NCI-H1930 (cell line): Measurements from ENCODE around the gene ZRSR2.
"Not testable (repeated sequence)": the region's sequence is repeated elsewhere in the genome, so short reads cannot be mapped to it uniquely, and the experiment has no call there.

Experiments
- DNase-seq, 2 experiments: peaks; one replicate each; lab custom pipeline; 2025; lab: John Stamatoyannopoulos, UW

Gene ZRSR2

DNA sequence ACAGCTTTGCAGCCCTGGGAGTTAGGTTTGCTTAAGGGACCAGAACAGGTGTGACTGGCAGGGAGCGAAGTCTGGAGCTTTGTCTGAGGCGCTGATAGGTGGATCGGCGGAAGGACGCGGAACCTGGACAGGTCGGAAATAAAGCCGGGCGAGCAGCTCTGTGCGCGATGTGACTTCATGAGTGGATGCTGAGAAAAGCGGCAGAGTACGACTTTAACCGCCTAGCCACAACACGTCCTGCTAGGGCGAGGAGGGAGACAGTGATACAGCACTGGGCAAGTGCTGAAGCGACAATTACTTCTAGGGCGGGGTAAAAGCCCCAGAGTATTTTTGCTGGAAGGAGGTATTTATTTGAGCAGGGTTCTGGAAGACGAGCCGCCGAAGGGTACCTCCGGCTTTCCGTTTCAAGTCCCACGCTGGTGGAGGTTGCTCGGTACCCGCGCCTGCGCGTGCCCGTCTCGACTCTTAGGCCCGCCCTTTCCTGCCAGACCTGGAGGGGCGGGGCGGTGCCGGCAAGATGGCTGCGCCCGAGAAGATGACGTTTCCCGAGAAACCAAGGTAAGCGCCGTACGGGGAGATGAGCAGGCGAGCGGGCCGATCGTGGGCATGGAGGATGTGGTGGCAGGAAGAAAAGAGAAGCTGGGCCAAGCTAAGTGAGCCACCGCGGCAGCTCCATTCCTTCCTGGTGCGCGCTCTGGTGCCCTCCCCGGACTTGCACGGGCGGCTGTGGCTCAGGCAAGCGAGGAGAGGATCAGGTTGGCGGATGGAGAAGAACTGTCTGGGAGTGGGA lies at the start of gene ZRSR2:
Gene ZRSR2, plus strand, starts transcription at position 506 of the 790 bp plus-strand sequence. Its CDS starts 12 bp downstream, at position 518.
- peak; percentile 51 to 70 for DNase-seq

GRCh38 chrX:15744181-15744867 lies 46.0 kb upstream of the ZRSR2 start:
- no peak for DNase-seq

DNA sequence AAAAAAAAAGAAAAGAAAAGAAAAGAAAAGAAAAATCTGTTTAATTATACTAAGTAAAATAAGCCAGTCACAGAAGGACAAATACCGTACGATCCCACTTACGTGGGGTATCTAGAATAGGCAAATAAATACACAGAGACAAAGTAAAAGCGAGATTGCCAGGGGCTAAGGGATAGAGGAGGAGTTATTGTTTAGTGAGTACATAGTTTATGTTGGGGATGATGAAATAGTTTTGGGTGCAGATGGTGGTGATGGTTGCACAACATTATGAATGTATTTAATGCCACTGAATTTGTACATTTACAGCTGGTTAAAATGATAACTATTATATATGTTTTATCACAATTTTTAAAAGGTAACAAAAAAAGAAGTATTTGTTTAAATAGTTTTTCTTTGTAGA lies 45.1 kb upstream of the ZRSR2 start:
- DNase-seq = no peak

DNA sequence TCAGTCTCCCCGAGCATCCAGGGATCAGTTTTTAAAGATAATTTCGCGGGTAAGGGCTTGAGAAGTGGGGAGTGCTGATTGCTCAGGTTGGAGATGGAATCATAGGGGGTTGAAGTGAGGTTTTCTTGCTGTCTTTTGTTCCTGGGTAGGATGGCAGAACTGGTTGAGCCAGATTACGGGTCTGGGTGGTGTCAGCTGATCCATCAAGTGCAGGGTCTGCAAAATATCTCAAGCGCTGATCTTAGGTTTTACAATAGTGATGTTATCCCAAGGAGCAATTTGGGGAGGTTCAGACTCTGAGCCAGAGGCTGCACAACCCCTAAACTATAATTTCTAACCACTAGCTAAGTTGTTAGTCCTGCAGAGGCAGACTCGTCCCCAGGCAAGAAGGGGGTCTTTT lies 43.6 kb upstream of the ZRSR2 start:
- DNase-seq = not testable (repeated sequence)

DNA sequence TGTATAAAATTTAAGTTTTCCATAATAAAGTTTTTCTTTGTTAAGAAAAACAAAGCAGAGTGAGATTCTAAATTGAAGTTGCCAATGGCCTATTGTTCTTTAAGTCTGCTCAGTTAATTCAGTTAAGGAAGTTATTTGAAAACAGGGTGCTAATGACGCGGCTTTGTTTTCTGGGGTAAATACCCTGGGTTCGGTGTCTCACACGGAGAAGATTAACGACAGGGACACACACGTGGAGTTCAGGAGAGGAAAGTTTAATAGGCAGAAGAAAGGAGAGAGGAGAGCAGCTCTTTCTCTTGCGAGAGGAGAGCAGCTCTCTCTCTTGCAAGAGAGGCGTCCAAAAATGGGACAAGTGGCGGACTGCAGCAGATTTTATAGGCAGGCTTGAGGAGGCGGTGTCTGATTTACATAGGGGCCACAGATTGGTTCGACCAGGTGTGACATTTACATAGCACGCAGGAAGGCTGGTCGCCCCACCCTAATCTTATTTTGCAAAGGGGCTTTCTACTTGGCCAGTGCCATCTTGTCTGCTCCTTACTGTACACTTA lies 42.6 kb upstream of the ZRSR2 start:
- DNase-seq = no peak

GRCh38 chrX:15748841-15749240 lies 41.4 kb upstream of the ZRSR2 start:
- DNase-seq = no peak

GRCh38 chrX:15749642-15750610 lies 40.4 kb upstream of the ZRSR2 start:
- no peak for DNase-seq

DNA sequence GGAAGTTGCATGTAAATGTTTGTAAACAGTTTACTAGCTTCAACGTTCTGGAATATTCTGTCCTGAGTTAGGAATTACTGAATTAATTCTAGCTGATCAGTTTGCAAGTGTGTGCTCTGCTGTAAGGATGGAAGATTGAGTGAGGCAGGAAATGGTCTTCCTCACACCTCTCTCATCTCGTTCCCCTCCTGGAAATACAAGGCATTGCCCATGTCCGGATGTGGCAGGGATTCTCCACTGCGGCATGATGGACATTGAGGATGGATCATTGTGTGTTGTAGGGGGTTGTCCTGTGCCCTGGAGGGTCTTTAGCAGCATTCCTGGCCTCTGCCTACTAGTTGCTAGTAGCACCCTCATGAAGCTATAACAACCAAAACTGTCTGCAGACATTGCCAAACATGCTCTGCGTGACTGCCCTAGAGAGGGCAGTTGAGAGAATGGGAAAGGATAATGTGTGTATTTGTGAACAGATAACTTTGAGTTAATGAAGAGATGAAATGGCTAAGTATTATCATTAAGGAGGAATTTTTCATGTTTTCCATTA lies 39.6 kb upstream of the ZRSR2 start:
- no peak for DNase-seq

GRCh38 chrX:15751155-15751819 lies 39.0 kb upstream of the ZRSR2 start:
- no peak for DNase-seq

- DNase-seq = no peak
These were observed 35.2 kb upstream of the ZRSR2 start for GRCh38 chrX:15755091-15755490.

GRCh38 chrX:15758140-15758539 lies 32.1 kb upstream of the ZRSR2 start:
- DNase-seq = no peak

DNA sequence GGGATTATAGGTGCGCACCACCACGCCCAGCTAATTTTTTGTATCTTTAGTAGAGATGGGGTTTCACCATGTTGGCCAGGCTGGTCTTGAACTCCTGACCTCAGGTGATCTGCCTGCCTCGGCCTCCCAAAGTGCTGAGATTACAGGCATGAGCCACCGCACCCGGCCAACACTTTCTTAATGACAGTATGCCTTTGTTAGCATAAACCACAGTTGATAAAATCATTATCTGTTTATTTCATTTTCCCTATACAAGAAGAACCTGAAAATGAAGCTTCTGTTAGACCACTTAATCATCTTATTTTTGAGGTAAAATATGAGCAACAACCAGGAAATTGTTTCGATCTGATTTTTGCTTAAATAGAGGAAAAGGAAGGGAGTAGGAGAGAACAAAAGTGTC lies 30.4 kb upstream of the ZRSR2 start:
- not testable (repeated sequence) for DNase-seq

- DNase-seq = no peak
These were observed 28.6 kb upstream of the ZRSR2 start for GRCh38 chrX:15761564-15762191.

- no peak for DNase-seq
These were observed 20.9 kb upstream of the ZRSR2 start for GRCh38 chrX:15769300-15769954.

GRCh38 chrX:15781961-15782699 lies 8.2 kb upstream of the ZRSR2 start:
- DNase-seq = no peak

GRCh38 chrX:15785176-15785750 lies 5.0 kb upstream of the ZRSR2 start:
- no peak for DNase-seq

DNA sequence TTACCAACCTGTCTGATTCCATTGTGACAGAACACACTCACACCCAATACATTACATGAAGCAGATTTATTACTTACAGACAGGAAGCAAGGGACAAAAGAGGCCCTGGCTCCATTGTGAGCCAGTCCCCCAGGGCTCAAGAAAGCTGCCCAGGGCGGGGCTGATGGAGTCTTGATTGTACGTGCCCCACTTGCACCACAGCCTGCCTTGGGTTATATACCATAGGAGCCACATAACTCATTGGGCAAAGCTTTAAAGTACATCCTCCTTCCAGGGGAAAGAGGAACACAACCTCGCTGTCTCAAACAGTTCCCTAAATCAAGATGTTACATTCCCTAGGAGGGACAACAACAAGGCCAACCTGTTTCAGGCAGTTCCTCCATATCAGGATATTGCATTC lies 3.4 kb upstream of the ZRSR2 start:
- no peak for DNase-seq

DNA sequence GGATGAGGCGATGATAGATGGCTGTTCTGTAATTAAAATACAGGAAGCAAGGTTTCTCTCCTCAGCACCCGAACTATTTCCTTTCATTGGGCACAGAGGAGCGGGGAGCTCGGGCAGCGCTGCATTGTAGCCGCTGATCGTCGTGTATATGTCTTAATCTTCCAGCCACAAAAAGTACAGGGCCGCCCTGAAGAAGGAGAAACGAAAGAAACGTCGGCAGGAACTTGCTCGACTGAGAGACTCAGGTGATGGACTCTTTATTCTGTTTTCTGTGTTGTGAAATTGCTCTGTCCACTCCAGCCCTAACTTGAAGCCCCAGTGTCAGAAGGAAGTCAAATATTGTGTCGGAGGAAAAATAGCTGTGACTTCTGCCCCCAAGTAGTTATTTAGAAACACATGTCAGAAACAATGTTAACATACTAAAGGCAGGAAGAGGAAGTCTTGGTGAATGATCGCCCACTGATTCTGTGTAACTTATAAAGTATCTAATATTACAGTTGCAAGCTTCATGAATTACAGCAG lies 546 bp downstream of the ZRSR2 start:
- no peak for DNase-seq

DNA sequence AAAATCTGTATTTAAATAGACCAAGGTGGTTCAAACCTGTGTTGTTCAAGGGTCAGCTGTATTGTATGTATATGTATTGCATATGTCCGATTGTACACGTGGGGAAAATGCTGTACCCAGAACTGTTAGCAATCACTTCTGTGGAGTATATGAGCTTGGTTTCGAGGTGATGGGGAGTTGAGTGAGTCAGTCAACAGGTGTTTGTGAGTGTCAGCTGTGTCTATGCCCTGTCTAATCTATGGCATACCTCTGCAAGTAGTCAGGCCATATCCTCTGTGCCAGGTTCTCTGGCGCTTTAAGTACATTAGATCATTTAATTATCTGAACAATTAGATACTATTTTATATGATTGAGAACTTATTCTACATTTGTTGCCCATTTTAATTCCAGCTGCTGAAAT lies 7.4 kb downstream of the ZRSR2 start:
- DNase-seq = no peak
